ENCODE results near the gene HSPB2.
"Not testable (repeated sequence)": the region's sequence is repeated elsewhere in the genome, so short reads cannot be mapped to it uniquely, and the experiment has no call there.

Gene HSPB2

DNA sequence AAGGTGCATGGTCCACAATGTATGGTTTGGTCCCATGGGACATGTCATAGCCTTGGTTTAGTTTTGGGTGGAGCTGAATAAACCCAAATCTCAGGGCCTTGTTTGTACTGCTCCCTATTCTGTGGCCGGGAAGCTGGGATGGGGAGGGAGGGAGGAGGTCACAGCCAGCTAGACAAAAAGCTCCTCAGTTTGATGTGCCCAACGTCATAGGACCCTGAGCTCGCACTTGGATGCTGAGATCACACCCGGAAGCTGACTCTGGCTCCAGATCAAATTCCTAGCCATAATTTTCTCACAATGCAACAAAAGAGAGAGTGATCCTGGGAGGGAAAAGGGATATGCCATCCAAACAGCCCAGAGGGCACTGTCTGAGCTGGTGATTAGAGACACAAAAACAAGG, 1.5 kb downstream of the HSPB2 start:
- no peak for DNase-seq (ENCODE audit: low read depth in 2 of 2)

DNA sequence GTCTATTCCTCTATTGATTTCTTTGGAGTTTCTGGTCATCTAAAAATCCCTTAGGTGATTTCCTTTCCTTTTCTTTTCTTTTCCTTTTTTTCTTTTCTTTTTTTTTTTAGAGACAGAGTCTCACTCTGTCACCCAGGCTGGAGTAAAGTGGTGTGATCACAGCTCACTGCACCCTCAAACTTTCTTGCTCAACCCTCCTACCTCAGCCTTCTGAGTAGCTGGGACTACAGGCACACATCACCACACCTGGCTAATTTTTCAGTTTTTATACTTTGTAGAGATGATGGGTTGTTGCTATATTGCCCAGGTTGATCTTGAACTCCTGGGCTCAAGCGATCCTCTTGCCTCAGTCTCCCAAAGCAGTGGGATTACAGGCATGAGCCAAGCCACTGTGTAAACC, 4.2 kb downstream of the HSPB2 start:
- no peak for DNase-seq (ENCODE audit: low read depth in 2 of 2)

DNA sequence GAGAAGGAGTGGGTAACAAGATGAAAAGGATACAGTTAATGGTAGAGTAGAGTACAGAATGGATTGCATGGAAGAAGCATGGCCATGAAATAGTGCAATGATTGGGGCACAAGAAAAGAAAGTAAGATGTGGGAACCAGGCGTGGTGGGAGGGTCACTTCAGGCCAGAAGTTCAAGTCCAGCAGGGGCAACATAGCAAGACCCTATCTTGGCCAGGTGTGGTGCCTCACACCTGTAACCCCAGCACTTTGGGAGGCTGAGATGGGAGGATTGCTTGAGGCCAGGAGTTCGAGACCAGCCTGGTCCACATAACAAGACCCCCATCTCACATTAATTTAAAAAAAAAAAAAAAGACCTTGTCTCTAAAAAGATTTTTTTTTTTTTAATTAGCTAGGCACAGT, 4.8 kb downstream of the HSPB2 start:
- DNase-seq (ENCODE audit: low read depth in 2 of 2) = no peak

DNA sequence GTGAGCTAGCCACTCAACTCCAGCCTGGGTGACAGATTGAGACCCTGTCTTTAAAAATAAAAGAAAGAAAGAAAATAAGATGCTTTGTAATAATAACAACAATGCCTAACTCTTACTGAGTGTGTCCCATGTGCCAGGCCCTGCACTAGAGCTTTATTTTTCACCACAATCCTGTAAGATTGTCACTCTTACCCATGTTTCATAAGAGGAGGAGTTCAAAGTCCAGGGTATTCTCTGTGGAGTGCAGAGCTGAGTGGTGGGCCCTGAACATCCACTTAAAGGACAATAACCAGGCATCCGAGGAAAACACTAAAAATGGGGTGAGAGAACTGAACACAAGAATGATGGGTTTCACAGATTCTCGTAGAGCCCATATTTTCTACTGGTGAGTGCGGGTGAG, 5.3 kb downstream of the HSPB2 start:
- no peak for DNase-seq (ENCODE audit: low read depth in 2 of 2)

DNA sequence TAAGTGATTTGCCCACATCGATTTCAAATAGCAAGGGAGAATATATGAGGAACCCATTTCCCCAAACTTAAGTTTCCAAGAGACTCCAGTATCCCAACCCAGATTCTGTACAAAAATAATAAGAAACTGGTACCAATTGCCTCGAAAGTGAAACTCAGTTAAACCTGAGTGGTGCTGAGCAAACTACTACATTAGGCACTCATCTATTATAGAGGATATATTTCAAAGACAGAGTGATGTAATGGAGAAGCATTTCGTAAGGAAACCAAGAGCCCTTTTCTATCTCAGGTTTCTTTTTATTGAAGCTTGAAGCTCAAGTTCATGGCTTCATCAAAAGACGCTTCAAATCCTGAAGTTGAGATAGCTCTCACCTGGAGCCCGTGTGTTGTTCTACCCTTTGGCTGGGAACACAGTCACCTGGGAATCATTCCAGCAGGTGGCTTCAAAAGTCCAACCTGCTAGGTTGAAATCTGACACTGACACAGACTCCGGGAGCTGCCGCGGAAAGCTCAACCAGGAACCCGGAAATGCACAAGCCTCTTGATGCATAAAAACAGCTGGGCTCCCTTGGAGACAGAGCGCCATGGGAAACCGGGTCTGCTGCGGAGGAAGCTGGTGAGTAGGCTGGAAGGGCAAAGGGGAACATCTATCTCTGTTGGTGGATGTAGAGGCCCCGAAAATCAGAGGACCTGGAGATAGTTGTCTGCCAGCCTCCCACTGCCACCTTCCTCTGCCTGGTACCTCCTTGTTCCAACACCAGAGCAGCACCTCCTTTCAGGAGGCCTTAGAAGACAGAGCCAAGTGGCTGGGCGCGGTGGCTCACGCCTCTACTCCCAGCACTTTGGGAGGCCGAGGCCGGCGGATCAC, 6.1 kb downstream of the HSPB2 start, which contains the start of gene C11orf52:
C11orf52 (plus strand) TSS at position 524 of the 867 bp plus-strand sequence; CDS start at position 584, 60 bp downstream.
- DNase-seq (ENCODE audit: low read depth in 2 of 2) = no peak

DNA sequence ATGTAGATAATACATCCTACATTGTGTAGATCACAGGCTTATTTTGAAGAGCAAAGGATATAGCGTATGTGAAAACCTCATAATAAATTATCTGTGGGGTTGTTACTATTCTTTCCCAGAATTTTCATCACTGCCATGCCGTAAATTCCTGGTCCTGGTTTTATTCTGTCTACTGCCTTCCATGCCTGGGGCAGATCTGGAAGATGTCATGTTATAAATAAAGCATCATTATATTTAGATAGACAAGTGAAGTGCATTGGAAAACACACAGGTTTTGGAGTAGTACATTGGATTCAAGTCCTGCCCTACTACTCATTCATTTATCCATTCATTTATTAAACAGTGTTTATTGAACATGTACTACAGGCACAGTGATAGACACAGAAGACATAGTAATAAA, 8.4 kb downstream of the HSPB2 start:
- no peak for DNase-seq (ENCODE audit: low read depth in 2 of 2)

DNA sequence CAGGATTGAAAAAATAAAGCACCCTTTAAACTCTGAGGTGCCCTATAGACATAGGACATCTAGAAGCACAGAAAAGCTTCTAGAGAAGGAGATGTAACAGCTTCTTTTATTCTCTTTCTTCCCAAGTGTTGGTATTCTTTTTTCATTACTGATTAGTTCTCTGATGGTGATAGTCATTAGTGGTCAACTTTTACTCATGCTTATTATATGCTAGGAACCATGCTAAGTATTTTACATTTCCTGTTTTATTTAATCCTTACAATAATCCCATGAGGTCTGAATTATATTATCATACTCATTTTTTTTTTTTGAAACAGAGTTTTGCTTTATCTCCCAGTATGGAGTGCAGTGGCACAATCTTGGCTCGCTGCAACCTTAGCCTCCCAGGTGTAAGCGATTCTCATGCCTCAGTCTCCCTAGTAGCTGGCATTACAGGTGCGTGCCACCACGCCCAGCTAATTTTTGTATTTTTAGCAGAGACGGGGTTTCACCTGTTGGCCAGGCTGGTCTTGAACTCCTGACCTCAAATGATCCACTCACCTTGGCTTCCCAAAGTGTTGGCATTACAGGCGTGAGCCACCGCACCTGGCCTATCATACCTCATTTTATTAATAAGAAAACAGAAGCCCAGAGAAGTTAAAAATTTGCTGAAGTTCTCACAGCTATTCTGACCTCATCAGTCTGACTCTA, 9.2 kb downstream of the HSPB2 start:
- no peak for DNase-seq (ENCODE audit: low read depth in 2 of 2)

DNA sequence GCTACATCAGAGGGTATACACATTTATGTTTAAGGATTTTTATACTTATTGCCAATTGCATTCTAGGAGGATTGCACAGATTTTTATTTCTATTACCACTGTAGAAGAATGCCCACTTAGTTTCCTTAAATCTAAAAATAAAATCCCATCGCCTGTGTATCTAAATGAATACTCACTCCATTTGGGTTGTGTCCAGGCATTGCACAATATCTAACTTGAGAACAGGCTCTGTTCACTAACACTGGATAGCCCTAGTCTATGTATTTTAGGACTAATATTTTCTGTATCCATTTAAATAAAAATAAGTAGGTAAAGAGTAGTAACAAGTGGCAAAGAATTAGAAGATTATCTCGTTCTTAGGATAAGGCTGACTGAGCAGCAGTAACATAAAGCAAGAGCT, 10.3 kb downstream of the HSPB2 start:
- DNase-seq (ENCODE audit: low read depth in 2 of 2) = no peak

DNA sequence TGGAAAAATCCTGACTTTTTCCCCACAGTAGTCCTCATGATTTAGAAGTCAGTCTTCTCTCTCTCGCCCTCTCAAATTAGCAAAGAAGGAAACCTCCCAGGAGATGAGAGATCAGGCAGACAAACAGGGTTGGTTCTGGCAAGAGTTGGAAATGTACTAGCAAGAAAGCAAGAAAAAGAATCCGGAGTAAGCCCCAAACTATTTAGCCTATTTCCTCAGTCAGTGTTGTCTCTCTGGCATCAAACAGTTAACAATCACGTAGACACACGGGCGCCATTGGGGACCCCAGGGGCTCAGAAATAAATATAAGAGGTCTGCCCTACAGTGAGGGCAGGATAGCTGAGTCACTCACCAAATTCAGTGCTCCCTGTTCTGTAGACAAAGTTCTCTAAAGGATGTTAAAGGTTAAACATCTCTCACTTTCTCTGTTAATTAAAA, 10.8 kb downstream of the HSPB2 start:
- DNase-seq (ENCODE audit: low read depth in 2 of 2) = no peak

DNA sequence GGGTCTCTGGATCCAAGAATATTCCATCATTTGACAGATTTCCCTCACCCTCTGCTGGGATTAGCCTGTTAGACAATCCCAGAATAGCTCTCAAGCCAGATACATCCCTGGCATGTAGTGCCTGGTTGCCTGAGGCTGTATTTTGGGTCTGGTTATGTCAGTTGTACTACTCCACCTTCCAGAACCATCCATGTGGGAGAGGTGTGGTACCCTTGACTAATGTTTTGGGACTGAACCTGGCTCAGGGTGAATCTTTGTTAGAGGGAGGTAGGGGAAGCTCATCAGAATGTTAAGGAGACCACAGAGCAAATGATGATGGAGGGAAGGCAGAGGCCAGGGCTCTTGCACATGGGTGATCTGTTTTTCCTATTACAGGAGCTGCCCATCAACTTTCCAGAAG, 11.4 kb downstream of the HSPB2 start:
- no peak for DNase-seq (ENCODE audit: low read depth in 2 of 2)

DNA sequence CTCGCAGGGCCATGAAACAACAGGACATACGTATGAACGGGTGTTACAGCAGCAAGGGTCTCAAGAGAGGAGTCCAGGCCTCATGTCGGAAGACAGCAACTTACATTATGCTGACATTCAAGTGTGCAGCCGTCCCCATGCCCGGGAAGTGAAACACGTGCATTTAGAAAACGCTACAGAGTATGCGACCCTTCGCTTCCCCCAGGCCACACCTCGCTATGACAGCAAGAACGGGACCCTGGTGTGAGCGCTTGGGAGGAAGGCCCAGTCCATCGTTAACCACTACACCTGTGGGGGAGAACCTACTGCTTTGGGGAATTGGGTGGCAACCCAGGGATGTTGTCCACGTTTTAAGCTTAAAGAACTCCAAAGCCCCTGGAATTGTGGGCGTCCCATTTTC, 13.4 kb downstream of the HSPB2 start:
- no peak for DNase-seq (ENCODE audit: low read depth in 2 of 2)

DNA sequence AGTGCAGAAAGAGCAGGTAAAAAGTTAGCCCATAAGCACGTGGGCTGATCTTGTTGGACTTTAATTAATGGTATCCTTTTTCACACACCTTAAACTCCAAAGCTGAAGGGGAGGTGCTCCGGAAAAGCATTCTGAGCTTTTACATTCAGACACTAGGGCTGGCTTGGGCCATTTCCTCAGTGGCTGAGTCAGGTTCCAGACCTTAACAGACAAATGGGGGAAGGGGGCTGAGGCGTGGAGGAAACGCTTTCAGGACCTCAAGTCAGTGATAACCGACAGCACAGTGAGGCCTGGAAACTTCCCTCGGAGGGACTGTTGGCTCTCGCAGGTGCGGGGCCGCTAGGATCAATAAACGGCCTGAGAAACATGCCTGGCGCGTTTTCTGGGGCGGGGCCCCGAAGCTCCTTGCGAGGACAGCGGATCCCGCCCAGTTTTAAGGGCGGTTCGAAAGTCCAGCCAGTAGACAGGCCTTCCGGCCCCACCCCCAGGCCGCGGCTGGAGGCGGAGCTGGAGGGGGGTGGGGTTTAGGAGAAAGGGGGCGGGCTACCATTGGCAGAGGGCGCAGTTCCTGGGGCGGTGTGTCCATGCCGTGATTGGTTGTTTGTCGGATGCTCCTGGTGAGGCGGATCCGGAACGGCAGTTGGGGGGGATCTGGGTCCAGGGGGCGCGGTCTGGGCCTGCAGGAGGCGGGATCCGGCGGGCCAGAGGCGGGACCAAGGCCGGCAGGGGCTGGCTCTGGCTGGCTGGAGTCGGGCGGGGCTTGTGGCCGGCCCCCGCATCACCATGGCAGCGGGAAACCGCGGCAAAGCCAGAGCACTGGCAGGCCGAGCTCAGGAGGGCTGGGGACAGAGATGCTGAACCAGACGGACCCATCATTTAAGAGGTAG, 14.2 kb downstream of the HSPB2 start:
- DNase-seq (ENCODE audit: low read depth in 2 of 2) = peak; percentile 86 to 93

DNA sequence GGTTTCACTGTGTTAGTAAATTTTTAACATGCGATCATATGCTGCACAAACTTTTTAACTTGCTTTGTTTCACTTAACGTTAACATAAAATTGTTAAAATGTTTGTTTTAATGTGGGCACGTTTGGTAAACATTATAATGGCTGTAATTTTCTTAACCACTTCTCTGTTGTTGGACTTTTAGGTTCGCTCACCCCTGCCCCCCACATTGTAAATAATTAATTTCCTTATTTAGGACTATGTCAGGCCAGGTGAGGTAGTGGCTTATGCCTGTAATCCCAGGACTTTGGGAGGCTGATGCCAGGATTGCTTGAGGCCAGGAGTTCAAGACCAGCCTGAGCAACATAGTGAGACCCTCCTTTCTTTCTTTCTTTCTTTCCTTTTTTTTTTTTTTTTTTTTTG, 17.9 kb downstream of the HSPB2 start:
- no peak for DNase-seq (ENCODE audit: low read depth in 2 of 2)

DNA sequence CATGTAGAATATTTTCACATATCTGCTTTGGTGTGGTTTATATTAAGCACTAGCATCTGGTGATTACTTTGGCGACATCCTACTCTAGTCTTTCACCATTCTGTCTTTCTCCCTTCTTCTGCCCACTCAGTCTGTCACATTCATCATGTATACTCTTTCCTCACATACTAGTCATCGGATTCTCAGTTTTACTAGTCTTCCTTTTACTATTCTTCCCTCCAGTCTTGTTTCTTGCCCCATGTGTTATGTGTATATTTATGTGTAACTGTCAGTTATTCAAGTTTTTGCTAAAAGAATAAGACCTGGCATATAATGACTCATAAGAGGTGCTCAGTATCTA, 20.0 kb downstream of the HSPB2 start:
- no peak for DNase-seq (ENCODE audit: low read depth in 2 of 2)

DNA sequence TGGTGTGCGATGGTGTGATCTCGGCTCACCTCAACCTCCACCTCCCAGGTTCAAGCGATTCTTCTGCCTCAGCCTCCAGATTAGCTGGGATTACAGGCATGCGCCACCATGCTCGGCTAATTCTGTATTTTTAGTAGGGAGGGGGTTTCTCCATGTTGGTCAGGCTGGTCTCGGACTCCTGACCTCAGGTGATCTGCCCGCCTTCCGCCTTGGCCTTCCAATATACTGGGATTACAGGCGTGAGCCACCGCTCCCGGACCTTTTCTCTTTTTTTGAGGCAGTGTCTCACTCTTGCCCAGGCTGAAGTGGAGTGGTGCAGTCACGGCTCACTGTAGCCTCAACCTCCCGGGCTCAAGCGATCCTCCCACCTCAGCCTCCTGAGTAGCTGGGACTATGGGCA, 20.6 kb downstream of the HSPB2 start:
- not testable (repeated sequence) for DNase-seq (ENCODE audit: low read depth in 2 of 2)

DNA sequence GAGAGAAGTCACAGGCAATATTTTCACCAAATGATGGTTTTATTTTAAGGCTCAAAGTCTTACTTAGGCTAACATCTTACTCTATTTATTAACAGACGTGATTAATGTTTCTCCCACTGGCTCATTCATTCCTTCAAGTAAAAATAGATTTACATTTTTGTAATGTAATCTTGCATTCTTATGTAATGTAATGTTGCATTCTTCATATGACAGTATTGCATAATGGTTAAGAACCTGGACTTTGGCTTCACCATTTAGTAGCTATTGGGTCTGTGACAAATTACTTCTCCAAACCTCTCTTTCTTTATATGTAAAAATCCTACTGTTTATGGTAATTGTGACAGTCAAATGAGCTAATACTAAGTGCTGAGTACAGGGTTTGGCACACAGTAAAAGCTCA, 21.3 kb downstream of the HSPB2 start:
- DNase-seq (ENCODE audit: low read depth in 2 of 2) = no peak

DNA sequence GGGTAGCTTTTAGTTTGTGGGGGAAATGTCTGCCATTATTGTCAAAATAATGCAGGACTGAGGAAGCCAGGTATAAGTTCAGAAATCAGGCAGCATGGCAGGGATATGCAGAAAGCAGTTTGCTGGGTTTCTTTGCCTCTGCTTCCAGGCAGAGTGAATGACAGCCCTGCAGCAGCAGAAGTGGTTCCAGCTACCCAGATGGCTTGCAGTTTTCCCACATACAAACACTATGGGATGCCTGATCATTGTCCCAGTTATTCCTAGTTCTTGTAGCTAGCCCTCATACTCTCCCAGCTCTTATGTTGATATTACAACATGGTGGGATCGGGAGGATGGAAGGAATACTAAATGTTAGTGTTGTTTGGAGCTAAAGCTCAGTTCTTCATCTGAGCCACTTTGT, 21.8 kb downstream of the HSPB2 start:
- DNase-seq (ENCODE audit: low read depth in 2 of 2) = no peak

DNA sequence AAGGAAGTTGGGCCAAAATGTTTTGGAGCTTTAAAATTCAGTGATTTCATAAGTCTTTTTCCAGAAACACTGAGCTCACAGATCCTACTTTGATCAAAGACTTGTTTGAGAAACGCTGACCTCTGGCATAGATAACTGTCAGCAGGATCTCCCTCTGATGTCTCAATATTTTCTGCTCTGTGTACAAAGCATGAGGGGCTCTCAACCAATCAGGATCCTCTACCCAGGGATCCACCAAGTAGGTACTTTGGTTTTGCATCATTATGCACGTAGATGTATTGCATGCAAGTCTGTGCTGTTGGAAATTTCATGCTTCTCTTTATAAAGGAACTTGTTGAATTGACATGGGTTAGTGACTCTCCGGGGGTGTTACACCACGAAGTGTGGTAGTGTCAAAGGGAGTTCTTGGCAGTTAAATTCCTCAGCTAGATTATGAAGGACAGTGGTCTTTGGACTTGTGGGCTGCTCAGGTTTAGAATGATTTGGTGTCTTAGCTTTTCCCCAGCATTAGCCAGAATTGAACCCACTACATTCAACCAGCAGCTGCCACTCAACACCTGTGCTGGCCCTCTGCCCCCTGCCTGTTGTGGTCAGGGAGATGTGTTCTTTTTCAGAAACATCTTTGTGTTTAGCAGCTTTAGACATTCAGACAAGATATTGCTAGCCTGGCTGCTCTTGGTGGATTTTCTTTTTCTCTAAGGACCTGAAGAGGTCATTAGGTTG, 22.9 kb downstream of the HSPB2 start:
- no peak for DNase-seq (ENCODE audit: low read depth in 2 of 2)

DNA sequence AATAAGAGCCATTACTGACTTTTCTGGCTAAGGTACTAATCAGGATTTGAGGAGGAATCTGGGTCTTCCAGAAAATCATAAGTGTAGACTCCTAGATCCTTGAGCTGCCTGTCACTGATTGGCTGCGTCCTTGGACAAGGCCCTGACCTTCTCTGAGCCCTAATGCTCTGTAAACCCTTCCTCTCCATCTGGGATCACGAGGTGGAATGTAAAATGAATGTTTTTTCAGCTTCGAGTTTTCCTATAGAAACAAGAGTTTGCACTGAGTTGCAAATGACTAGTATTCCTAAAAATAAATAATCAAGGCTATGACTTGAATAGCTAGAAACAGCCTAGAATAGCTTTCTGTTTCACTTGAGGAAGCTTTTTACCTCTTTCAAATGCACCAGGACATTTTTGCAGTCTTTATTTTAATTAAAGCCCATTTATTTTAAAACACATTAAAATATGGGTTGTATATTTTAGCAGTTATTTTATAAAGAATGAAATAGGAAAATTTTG, 23.6 kb downstream of the HSPB2 start:
- no peak for DNase-seq (ENCODE audit: low read depth in 2 of 2)

DNA sequence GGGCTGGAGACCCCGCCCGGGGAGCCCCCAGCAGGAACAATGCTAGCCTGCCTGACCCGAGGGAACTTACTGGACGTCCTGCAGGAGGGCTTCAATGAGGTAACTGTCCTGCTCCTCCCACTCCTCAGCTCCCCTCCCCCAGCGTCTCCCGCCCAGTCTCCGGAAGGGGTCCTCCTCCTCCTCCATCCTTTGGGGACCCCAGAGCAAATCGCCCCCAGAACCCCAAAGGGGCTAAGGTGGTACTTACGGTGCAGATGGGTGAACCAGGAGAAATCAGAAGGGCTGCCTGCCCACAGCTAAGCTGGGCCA, 24.9 kb downstream of the HSPB2 start:
- no peak for DNase-seq (ENCODE audit: low read depth in 2 of 2)

DNA sequence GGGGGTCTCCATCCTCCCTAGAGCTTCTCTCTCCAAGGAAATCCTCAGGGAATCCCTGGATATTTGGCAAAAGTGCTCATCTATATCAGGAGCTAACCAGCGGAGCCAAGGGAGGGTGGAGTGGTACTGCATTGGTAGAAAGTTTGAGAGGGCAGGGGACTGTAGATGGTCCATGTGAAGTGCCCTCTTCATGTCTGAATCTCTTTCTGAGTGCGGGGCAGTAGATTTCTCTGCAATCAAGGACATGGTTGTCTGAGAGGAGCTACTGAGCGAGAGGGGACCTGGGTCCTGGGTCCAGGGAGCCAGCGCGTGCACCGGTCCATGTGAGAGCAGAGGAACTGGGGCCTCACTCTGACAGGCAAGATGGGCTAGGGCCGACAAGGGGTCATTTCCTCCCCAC, 25.3 kb downstream of the HSPB2 start:
- DNase-seq (ENCODE audit: low read depth in 2 of 2) = no peak

DNA sequence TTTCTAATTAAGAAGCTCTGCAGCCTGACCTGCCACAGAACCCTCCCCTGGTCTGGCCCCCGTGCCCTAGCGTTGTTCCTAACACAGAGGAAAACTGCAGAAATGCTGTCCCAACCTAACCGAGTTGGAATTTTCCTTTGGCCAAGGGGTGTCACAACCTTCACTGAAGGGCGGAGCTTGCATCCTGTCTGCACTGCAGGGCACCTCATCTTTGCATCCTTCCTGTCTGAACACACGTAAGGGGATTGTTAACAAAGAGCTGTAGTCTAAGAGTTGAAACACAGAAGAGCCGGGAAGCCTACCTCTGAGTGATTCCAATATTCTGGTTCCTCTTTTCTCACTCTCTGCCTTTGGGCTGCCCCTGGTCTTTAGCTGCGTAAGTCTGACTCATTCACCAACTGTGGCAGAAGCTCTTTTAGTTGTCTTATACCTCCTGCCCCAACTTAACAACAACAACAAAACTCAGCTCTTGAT, 26.2 kb downstream of the HSPB2 start:
- no peak for DNase-seq (ENCODE audit: low read depth in 2 of 2)

Measured in stimulated activated CD8-positive, alpha-beta memory T cell treated with anti-CD3 and anti-CD28 coated beads, Interleukin-15, amount 100 ng/mL, for 4 hours (primary cell).